NCI-H2227 treated with DMSO at 0.1 percent for 48 hours (cell line): Measurements from ENCODE around the gene TBCE.
A peak's percentile ranks its signal among the peaks of the same experiment; 100 is the strongest.
"Not testable (repeated sequence)": the region's sequence is repeated elsewhere in the genome, so short reads cannot be mapped to it uniquely, and the experiment has no call there.

Source experiments
- DNase-seq: peaks from one replicate; lab custom pipeline; 2025; lab: John Stamatoyannopoulos, UW

Gene TBCE

DNA sequence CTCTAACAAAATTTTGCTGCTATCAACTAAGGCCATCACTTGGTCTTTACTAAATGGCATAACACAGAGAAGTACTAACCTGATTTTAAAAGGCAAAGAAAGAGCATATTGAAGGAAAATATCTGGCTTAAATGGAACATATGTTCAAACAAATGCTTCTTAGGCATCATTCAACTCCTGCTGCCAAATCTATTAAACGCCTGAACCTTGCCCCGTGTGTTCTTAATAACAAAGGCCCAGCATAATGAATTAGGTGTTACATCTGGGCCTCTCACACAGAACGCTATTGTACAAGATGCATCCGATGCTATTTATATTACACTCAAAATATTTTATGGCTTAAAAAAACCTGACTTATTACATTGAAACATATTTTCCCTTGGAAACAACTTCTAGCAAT, 88.6 kb downstream of the TBCE start:
- DNase-seq = peak; percentile 55

DNA sequence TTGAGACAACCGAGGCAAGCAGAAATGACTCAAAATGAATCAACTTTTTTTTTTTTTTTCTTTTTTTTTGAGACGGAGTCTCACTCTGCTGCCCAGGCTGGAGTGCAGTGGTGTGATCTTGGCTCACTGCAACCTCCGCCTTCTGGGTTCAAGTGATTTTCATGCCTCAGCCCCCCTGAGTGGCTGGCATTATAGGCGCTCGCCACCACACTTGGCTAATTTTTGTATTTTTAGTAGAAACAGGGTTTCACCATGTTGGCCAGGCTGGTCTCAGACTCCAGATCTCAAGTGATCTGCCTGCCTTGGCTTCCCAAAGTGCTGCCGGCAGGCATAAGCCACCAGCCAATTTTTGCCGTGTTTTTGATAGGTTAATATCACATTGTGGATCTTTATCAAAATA, 90.6 kb downstream of the TBCE start:
- DNase-seq = not testable (repeated sequence)

DNA sequence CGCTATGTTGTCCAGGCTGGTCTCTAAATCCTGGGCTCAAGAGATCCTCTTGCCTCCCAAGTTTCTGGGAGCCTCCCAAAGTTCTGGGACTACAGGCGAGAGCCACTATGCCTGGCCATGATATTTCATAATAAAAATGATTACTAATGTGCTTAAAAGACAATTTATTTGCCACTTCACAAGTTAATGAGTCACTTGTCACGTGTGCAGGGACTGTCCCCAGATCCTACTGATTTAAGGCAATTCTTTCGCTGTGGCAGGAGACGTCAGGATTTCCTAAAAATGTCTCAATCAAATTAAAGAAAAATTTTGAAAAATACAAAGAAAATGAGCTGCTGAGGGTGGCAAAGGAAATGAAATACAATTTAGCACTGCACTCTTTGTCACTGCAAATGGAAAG, 93.5 kb downstream of the TBCE start:
- no peak for DNase-seq

DNA sequence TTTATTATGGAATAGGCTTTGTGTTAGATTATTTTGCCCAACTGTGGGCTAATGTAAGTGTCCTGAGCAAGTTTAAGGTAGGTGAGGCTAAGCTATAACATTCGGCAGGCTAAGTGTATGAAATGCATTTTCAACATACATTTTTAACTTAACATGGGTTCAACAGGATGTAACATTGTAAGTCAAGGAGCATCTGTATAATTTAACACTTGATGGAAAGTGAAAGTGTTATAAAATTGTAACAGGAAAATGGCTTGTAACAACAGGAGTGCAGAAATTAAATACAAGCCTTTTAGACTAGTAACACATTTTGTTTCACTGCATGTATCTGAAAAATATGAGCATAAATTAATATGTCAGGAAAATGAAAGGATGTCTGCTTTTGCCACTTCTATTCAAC, 94.7 kb downstream of the TBCE start:
- DNase-seq = no peak

DNA sequence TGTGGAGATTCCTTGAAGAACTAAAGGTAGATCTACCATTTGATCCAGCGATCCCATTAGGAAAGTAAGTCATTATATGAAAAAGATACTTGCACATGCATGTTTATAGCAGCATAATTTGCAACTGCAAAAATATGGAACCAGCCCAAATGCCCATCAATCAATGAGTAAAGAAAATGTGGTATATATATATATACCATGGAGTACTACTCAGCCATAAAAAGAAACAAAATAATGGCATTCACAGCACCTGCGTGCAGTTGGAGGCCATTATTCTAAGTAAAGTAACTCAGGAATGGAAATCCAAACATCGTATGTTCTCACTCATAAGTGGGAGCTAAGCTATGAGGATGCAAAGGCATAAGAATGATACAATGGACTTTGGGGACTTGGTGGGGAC, 95.6 kb downstream of the TBCE start:
- not testable (repeated sequence) for DNase-seq

DNA sequence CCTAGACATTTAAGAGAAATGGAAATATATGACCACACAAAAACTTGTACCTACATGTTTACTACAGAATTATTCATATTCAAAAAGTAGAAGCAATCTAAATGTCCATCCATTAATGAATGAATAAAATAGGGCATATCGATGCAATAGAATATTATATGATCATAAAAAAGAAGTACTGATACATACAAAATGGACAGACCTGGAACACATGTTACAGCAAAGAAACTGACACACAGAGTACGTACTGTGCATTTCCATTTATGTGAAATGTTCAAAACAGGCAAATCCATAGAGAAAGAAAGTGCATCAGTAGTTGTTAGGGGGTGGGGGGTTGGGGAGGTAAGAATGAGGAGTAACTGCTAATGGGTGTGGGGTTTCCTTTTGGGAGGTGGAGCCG, 97.8 kb downstream of the TBCE start:
- DNase-seq = no peak

DNA sequence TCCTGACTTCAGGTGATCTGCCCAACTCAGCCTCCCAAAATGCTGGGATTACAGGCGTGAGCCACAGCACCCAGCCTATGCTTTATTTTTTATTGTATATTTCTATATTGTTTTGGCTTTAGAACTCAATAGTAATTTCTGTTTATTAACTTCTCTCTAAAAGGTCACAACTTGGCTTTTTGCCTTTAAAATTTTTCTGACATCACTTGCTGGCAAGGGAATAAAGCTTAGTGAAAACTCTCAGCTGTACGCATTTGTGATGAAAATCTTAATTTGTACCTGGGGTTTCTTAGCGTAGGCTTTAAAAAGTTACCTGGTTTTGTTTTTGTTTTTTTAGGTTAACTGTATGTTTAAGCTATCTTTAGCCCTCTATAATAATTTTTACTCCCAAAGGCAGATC, 100.8 kb downstream of the TBCE start:
- no peak for DNase-seq

DNA sequence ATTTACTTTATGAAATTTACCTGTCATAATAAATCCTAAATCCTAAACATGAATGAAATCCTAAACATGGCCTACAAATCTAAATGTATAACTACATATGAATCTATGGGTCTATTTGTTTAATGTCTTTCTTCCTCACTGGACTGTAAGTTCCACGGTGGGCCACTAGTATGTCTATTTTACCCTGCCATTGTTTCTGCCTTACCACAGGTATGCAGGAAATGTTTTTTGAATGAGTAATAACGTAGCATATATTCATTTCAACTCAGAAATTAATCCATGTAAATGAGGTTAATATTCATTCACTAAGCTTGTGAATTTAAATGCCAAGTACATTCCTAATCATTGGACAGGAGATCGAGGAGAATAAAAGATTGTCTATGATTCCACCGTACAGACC, 101.7 kb downstream of the TBCE start:
- no peak for DNase-seq

DNA sequence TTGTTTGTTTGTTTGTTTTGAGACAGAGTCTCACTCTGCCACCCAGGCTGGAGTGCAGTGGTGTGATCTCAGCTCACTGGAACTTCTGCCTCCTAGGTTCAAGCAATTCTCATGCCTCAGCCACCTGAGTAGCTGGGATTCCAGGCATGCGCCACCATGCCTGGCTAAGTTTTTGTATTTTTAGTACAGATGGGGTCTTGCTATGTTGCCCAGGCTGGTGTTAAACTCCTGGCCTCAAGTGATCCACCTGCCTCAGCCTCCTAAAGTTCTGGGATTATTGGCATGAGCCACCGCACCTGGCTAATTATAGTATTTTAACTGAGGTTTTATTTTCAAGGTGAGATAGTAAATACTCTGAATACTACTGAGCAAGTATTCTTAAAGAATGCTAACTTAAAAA, 102.7 kb downstream of the TBCE start:
- not testable (repeated sequence) for DNase-seq

DNA sequence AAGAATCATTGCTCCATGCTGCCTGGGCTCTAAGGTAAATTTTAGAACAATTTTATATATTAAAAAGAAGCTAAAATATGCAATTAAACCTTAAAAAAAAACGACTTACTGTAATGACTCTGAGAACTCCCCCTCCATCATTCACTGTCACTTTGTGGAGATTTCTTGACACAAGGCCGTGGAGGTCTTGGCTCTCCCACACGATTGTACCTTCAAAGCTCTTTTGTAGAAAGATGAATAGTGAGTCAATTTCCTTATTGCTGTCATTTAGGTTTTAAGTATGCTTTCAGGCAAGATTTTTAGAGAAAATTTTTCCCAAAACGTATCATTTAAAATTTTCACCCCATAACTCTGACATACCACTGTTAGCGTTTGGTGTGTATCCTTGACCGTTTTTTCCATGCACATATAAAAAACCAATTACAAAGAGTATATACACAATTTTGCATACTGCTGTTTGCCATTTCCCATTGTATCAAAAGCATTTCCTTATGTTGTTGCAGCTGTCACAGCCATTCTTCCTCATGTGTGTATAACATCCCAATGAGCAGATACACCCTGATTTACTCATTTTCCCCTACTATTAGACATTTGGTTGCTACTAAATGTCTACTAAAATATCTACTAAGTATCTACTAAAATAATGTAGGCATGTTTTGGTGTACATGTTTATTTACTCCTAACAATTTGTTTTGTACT, 103.7 kb downstream of the TBCE start:
- no peak for DNase-seq

DNA sequence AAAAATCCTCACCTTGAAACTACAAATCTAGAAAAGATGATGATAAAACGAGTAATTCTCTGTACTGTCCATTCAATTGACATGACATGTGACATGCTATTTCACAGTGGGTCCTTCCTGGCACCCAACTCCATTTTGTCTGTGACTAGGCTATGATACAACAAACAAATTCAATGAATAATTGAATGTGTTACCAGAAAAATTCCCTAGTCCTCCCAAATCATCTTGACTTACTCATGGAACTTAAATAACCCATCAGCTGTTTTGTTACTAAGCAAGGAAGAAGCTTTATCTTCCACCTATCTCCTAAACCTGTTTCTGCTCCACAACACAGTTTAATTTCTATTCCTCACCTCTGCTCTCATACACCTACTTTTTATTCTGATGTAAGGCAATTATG, 106.6 kb downstream of the TBCE start:
- DNase-seq = no peak

DNA sequence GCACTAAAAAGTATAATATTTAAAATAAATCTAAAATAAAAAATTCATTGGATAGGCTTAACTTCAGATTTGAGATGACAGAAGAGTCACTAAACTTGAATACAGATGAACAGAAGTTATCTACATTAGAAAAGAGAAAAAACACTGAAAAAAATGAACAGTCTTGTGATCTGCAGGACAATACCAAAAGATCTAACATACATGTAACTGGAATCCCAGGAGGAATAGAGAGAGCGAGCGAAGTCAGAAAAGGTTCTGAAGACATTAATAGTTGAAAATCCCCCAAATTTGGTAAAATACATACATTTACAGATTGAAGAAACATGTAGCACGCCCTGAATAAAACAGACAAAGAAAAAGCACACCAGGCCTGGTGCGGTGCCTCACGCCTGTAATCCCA, 115.9 kb downstream of the TBCE start:
- no peak for DNase-seq

DNA sequence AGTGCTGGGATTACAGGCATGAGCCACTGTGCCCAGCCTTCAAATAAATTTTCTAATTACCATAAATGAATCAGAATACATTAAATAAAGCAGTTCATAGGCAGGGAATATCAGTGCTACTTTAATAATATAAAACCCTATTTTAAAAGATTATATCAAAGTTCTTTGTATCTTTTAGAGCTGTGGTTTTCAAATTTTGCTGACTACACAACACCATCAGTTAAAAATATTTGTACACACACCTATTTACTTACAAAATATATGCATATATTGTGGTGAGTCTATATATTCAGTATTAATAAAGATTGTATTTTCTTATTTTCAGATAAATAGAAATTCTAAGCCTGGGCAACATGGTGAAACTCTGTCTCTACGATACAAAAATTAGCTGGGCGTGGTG, 118.3 kb downstream of the TBCE start:
- DNase-seq = no peak

DNA sequence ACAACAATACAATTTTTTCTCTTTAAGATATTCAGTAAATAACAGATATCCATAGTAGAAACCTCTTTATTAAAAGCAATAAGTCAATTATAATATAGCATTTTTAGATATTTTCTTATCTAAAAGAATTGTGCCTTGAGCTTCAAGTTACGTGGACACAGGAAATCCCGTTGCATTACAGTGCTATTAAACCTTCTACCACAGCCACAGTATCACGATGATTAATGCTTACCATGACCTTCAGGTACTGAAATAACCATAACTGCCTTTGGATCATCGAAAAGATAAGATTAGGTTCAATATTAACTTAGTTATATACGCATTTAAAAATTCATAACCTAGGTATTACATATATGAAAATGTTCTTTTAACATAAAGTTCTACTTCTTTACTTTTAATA, 119.1 kb downstream of the TBCE start:
- no peak for DNase-seq

DNA sequence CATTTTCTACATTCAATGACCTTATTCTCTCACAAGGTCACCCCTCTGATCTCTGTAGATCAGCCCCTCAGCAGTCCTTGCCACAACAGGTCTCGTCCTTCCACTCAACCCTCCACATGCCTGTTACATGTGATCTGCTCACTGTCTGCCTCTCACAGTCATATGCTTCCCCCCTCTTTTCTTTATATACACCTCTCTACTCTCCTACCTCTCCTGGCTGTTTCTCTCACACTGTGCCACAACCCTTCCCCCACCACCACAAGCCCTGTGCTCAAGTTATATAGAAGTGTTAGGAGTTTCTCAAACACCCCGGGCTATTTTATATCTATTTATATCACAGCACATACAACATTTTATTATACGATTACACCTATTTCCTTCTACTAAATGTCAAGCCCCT, 124.4 kb downstream of the TBCE start:
- DNase-seq = no peak

DNA sequence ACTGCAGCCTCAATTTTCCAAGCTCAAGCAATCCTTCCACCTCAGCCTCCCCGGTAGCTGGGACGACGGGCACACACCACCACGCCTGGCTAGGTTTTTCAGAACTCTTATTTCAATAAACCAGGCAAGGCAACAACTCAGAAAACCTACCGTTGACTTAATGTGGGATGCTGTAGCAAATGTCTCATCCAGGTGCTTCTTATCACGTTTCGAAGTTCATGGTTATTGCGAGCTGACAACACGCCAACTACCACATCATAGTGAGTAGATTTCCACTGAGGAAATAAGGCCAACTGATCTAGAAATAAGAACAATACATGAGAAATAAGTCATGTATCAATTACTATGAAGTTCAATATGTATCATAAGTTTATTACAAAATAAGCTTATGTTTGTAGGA, 127.3 kb downstream of the TBCE start:
- no peak for DNase-seq

DNA sequence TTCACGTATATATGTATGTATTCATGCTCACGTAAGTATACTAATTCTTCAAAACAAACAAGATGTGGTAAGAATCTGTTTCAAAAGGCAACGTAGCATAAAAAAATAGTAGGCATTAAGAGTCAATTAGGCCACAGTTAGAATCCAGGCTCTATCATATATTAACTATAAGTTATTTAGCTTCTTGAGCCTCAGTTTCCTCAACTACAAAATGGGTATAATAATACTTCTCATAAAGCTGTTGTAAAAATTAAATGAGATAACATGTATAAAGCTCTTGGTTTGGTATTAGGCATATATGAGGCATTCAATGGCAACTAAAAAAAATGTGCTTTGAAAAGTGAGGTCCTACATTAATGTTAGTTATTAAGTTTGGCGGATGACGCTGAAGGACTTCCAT, 127.8 kb downstream of the TBCE start:
- no peak for DNase-seq

DNA sequence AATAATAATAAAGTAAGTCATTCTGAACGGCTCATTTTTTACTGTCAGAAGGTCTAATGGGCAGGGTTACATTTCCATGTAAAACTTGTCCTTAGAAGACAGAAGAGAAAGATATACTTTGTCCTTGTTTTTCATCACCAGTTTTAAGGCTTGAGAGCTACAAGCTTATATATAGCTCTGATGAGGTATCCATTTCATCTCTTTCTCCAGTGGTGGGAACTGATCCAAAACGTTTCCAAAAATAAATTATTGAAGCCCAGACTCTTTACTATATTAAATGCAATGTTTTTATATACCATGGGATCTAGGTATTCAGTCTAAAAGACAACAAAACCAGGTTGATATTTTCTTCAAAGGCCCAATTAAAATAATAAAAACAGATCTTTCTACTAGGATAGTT, 128.3 kb downstream of the TBCE start:
- no peak for DNase-seq

DNA sequence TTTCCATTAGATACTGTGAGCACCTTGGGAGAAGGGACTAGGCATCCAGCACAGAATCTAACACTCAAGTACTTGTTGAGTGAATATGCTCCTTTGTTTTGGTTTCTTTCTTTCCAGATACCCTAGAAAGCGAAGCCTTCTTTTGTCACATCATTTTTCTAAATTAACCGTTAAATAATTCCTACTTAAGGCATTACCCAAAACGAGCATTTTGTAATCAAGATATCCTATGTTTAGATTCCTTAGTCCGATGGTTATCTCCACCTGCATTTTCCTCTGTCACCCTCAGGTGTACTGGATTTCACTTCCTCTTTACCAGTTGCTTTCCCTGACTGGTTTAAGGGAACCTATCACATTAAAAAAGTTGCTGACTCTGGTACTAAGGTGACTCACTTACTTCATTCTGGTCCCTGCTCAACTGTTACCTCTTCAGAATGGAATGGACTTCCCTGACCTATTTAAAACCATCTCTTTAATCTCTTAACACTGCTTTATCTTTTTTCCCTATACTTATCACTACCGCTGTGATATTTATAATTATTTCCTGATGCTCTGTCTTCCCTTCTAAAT, 133.8 kb downstream of the TBCE start:
- DNase-seq = no peak
